Calu3 (cell line): Measurements from ENCODE around the gene ABCB8. TPM values are rescaled to one million over a fixed set of nuclear protein-coding genes. Genes with fewer than 3 reads are reported as not detected.

Source experiments
- BruUV-seq: library from RNA; stranded (reverse); fragments of 400-500 nt; replicated peaks from 2 replicates; lab custom pipeline; 2021; lab: Mats Ljungman, UMichigan
- CTCF ChIA-PET: fragments of 300-600 bp; sonication (Branson Sonifier 250); formaldehyde crosslinking; loops from one replicate; lab custom pipeline; 2022; ENCODE audit warnings: antibody characterized with exemption; lab: Charles Lee
- DNase-seq: peaks from one replicate; pipeline ENCODE4 v3.0.0; 2022
- H3K27ac Mint-ChIP-seq: one replicate; pipeline ENCODE4 v1.8.0; 2022; ENCODE audit warnings: mixed read lengths; ENCODE audit not compliant: unreplicated experiment
- H3K27me3 Mint-ChIP-seq: one replicate; pipeline ENCODE4 v1.8.0; 2022; ENCODE audit warnings: mixed read lengths; ENCODE audit not compliant: unreplicated experiment
- H3K36me3 Mint-ChIP-seq: one replicate; pipeline ENCODE4 v1.8.0; 2022; ENCODE audit warnings: mild to moderate bottlenecking, moderate library complexity, mixed read lengths; ENCODE audit not compliant: insufficient read depth, unreplicated experiment
- H3K4me1 Mint-ChIP-seq: one replicate; pipeline ENCODE4 v1.8.0; 2022; ENCODE audit warnings: mild to moderate bottlenecking, low read depth, mixed read lengths; ENCODE audit not compliant: unreplicated experiment
- H3K4me3 Mint-ChIP-seq: one replicate; pipeline ENCODE4 v1.8.0; 2022; ENCODE audit warnings: mild to moderate bottlenecking, low read depth, moderate library complexity, mixed read lengths; ENCODE audit not compliant: unreplicated experiment
- H3K9me3 Mint-ChIP-seq: one replicate; pipeline ENCODE4 v1.8.0; 2022; ENCODE audit warnings: low read depth, mixed read lengths; ENCODE audit not compliant: unreplicated experiment
- CTCF ChIP-seq: fragments of 200-600 bp; IDR thresholded peaks from one replicate; pipeline ENCODE4 v1.8.0; 2022; ENCODE audit warnings: antibody characterized with exemption; ENCODE audit not compliant: unreplicated experiment
- intact Hi-C: fragments of 100-400 bp; cut with micrococcal nuclease; formaldehyde crosslinking; loops from one replicate; pipeline ENCODE4 v1.10.0; 2022; ENCODE audit not compliant: unreplicated experiment
- total RNA-seq: library from RNA; stranded (reverse); gene quantifications from 2 replicates; pipeline ENCODE4 v1.2.3, GENCODE V29; 2022

ABCB8 gene
- total RNA-seq, 1 experiment from 2014 or later = 40.2 TPM

GRCh38 chr7:151028948-151029501, 775 bp downstream of the ABCB8 start:
- H3K27me3 Mint-ChIP-seq = no peaks in the 10 kb centered on the region
- CTCF ChIA-PET = interaction anchor here (1.0 to 1.4 kb wide), 10 partner anchors 10 to 152 kb away, joined by 3 to 6 read pairs (median 4); partner anchors contain the start of genes FASTK, NOS3 and TMUB1

DNA sequence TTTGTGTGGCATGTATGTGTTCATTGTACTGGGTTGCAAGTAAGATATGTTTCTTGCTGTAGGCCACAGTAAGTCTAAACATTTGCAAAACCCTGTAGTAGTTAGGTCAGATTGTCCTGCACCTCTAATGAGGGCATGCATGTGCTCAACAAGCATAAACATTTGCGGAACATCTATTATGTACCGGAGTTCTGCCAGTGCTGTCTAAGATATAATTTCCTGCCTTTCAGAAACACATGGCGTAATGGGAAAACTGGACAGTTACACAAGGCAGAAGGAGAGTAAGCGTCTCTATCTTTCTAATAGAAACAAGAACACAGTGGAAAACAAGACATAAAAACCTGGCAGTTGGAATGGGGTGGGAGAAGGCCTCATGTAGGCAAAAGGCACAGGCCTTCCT, 2.8 kb downstream of the ABCB8 start:
- Mint-ChIP-seq H3K36me3 (peaks cover 20% of the 10 kb centered on the region), H3K4me3 (no peak overlapping the region), H3K9me3 (no peaks in the 10 kb centered on the region), H3K4me1 (peaks cover 37% of the 10 kb centered on the region), H3K27ac (no peak overlapping the region), H3K27me3 (no peaks in the 10 kb centered on the region)
- CTCF ChIA-PET = no interaction called here
- no peak for DNase-seq
- no peak for TF ChIP-seq CTCF
- intact Hi-C loops = no loop called here
- BruUV-seq = no TSS peak

More at GRCh38 chr7:151028948-151029501, 775 bp downstream of the ABCB8 start:
- intact Hi-C loops = loop anchor here (1.0 to 10.0 kb wide), 4 partner anchors 29 to 82 kb away; partner anchors contain the start of genes FASTK and TMUB1
- peak overlapping the region; percentile 82 for H3K4me3 Mint-ChIP-seq
- no TSS peak for BruUV-seq
- H3K27ac Mint-ChIP-seq = peak overlapping the region; percentile 94
- H3K36me3 Mint-ChIP-seq = peaks cover 20% of the 10 kb centered on the region
- no peak for DNase-seq
- H3K9me3 Mint-ChIP-seq = no peaks in the 10 kb centered on the region
- no peak for TF ChIP-seq CTCF
- H3K4me1 Mint-ChIP-seq = peaks cover 55% of the 10 kb centered on the region

GRCh38 chr7:151032936-151033863, 5.0 kb downstream of the ABCB8 start:
- intact Hi-C loops = no loop called here
- no TSS peak for BruUV-seq
- peaks cover 13% of the 10 kb centered on the region for H3K36me3 Mint-ChIP-seq
- no peaks in the 10 kb centered on the region for H3K27me3 Mint-ChIP-seq
- no peaks in the 10 kb centered on the region for H3K9me3 Mint-ChIP-seq
- no peak for DNase-seq
- TF ChIP-seq CTCF = peak; percentile 14
- H3K4me3 Mint-ChIP-seq = no peak overlapping the region
- peaks cover 16% of the 10 kb centered on the region for H3K4me1 Mint-ChIP-seq
- no peak overlapping the region for H3K27ac Mint-ChIP-seq
- CTCF ChIA-PET = no interaction called here

- H3K27me3 Mint-ChIP-seq = no peaks in the 10 kb centered on the region
- H3K4me1 Mint-ChIP-seq = peaks cover 14% of the 10 kb centered on the region
- DNase-seq = no peak
- CTCF ChIA-PET = no interaction called here
- no peaks in the 10 kb centered on the region for H3K9me3 Mint-ChIP-seq
- no peak overlapping the region for H3K4me3 Mint-ChIP-seq
- BruUV-seq = no TSS peak
- peaks cover 7% of the 10 kb centered on the region for H3K36me3 Mint-ChIP-seq
- intact Hi-C loops = no loop called here
- no peak for TF ChIP-seq CTCF
- no peak overlapping the region for H3K27ac Mint-ChIP-seq
Measured at GRCh38 chr7:151033864-151034249, 5.6 kb downstream of the ABCB8 start.
